ENCODE results near the gene GALNT10. TPM values are rescaled to one million over a fixed set of nuclear protein-coding genes. Genes with fewer than 3 reads are reported as not detected.

The GALNT10 gene
- total RNA-seq, 1 experiment from 2014 or later = 23.4 TPM

DNA sequence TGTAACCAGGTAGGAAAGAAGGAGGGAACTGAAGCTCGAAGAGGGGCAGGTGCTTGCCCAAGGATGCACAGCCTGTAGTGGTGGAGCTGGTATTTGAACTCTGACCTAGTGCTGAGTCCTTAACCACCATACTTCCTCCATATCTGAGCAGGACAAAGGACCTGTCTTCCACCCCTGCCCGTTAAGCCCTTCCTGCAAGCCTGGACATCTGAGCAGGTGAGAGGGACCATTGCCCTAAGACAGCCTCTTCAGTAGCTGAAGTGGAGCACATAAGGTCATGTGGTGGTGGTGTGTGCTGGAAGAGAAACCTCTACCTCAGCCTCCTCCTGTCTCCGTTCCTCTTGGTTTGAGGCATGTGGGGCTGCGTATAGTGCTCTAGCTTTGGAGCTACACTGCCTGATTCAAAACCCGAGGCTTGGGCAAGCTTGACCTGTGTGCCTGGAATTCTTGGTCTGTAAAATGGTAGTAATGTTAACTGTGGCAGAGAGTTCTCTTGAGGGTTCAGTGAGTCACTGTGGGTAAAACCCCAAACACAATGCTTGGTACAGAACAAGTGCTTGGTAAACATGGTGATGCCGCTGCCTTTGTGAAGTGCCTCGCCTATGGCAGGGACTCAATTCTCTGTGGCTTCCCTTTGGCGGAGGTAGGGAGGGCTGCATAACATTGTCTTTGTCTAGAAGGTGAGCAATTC lies 7.4 kb downstream of the GALNT10 start:
- ChIA-PET POLR2A (interaction anchor here (0.6 kb wide), 1 partner anchor 199 kb away, joined by 4 read pairs; no protein-coding TSS in a partner anchor), CTCF (interaction anchor here (0.8 to 1.7 kb wide), 8 partner anchors 9 to 224 kb away, joined by 3 to 19 read pairs (median 4); no protein-coding TSS in a partner anchor)
- intact Hi-C loops (cut with micrococcal nuclease; ENCODE audit: unreplicated experiment) = loop anchor here (1.0 kb wide), 2 partner anchors 126 to 207 kb away; no protein-coding TSS in a partner anchor
- H3K36me3 ChIP-seq (ENCODE audit: control insufficient read depth, insufficient read depth, low read length) = no peaks in the 10 kb centered on the region
- Mint-ChIP-seq H3K27me3 (ENCODE audit: insufficient read depth, unreplicated experiment) (no peaks in the 10 kb centered on the region), H3K4me1 (ENCODE audit: low read depth, unreplicated experiment) (peaks cover 24% of the 10 kb centered on the region), H3K9me3 (ENCODE audit: unreplicated experiment) (no peaks in the 10 kb centered on the region), H3K4me3 (ENCODE audit: unreplicated experiment) (no peak overlapping the region), H3K36me3 (ENCODE audit: insufficient read depth, unreplicated experiment) (peaks cover 12% of the 10 kb centered on the region), H3K27ac (ENCODE audit: unreplicated experiment) (no peak overlapping the region)
- H3K9me3 ChIP-seq = no peaks in the 10 kb centered on the region
- no peak for TF ChIP-seq CTCF (IDR thresholded peaks at IDR 0.05; ENCODE audit: insufficient read depth in 1 of 2, low read depth in 1 of 2, low read length in 1 of 2, severe bottlenecking in 1 of 2, unreplicated experiment in 1 of 2)
- BruUV-seq (replicated peaks) = no TSS peak
- H3K4me3 ChIP-seq (ENCODE audit: low read depth, low read length) = no peak overlapping the region
- peaks cover 5% of the 10 kb centered on the region; the same call in 1 of the 2 replicates for H3K4me1 ChIP-seq
- no peak for DNase-seq
- no peaks in the 10 kb centered on the region for H3K27me3 ChIP-seq (replicated peaks; ENCODE audit: control insufficient read depth, insufficient read depth, low read length)

DNA sequence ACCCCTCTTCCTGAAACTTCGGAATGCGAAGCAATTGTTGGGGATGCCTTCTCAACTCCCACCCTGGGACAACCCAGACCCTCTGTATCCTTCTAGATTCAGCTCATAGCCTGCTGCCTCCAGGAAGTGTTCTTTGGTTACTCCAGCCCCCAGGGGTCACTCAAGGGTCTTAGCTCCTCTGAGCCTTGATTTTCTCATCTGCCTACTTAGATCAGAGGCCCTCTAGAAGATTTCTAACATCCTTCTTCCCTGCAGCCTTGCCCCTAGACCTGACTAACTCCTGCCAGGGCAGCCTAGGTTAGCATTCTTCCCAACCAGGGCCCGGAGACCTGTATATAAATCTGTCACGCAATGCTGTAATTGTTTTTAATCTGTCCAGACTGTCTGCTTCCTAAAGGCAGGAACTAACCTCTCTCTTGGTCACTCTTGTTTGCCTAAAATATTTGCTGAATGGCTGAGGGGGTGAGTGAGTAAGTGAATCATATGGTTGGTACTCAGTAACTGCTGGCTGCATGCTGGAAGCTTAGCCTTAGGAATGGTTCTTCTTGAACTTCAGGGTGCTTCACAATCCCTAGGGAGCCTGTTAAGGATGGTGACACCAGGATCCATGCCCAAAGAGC lies 8.2 kb downstream of the GALNT10 start:
- H3K27me3 Mint-ChIP-seq (ENCODE audit: insufficient read depth, unreplicated experiment) = no peaks in the 10 kb centered on the region
- no TSS peak for BruUV-seq (replicated peaks)
- Histone ChIP-seq H3K9me3 (no peaks in the 10 kb centered on the region), H3K36me3 (ENCODE audit: control insufficient read depth, insufficient read depth, low read length) (no peaks in the 10 kb centered on the region), H3K27me3 (replicated peaks; ENCODE audit: control insufficient read depth, insufficient read depth, low read length) (no peaks in the 10 kb centered on the region), H3K4me1 (peaks cover 5% of the 10 kb centered on the region; the same call in 1 of the 2 replicates), H3K4me3 (ENCODE audit: low read depth, low read length) (no peak overlapping the region)
- no peak for DNase-seq
- peaks cover 12% of the 10 kb centered on the region for H3K36me3 Mint-ChIP-seq (ENCODE audit: insufficient read depth, unreplicated experiment)
- ChIA-PET CTCF (no interaction called here), POLR2A (no interaction called here)
- peaks cover 24% of the 10 kb centered on the region for H3K4me1 Mint-ChIP-seq (ENCODE audit: low read depth, unreplicated experiment)
- H3K4me3 Mint-ChIP-seq (ENCODE audit: unreplicated experiment) = no peak overlapping the region
- H3K27ac Mint-ChIP-seq (ENCODE audit: unreplicated experiment) = no peak overlapping the region
- H3K9me3 Mint-ChIP-seq (ENCODE audit: unreplicated experiment) = no peaks in the 10 kb centered on the region
- TF ChIP-seq CTCF (IDR thresholded peaks at IDR 0.05; ENCODE audit: insufficient read depth in 1 of 2, low read depth in 1 of 2, low read length in 1 of 2, severe bottlenecking in 1 of 2, unreplicated experiment in 1 of 2) = no peak
- intact Hi-C loops (cut with micrococcal nuclease; ENCODE audit: unreplicated experiment) = no loop called here

- H3K4me1 Mint-ChIP-seq (ENCODE audit: low read depth, unreplicated experiment) = peaks cover 24% of the 10 kb centered on the region
- DNase-seq = no peak
- POLR2A ChIA-PET = no interaction called here
These were observed 8.7 kb downstream of the GALNT10 start for GRCh38 chr5:154199263-154199662.

More at GRCh38 chr5:154199263-154199662, 8.7 kb downstream of the GALNT10 start:
- Mint-ChIP-seq H3K27me3 (ENCODE audit: insufficient read depth, unreplicated experiment) (no peaks in the 10 kb centered on the region), H3K36me3 (ENCODE audit: insufficient read depth, unreplicated experiment) (peaks cover 12% of the 10 kb centered on the region), H3K9me3 (ENCODE audit: unreplicated experiment) (no peaks in the 10 kb centered on the region), H3K4me3 (ENCODE audit: unreplicated experiment) (no peak overlapping the region), H3K27ac (ENCODE audit: unreplicated experiment) (no peak overlapping the region)
- Histone ChIP-seq H3K4me3 (ENCODE audit: low read depth, low read length) (no peak overlapping the region), H3K36me3 (ENCODE audit: control insufficient read depth, insufficient read depth, low read length) (no peaks in the 10 kb centered on the region), H3K27me3 (replicated peaks; ENCODE audit: control insufficient read depth, insufficient read depth, low read length) (no peaks in the 10 kb centered on the region), H3K4me1 (peaks cover 5% of the 10 kb centered on the region; the same call in 1 of the 2 replicates), H3K9me3 (no peaks in the 10 kb centered on the region)
- no peak for TF ChIP-seq CTCF (IDR thresholded peaks at IDR 0.05; ENCODE audit: insufficient read depth in 1 of 2, low read depth in 1 of 2, low read length in 1 of 2, severe bottlenecking in 1 of 2, unreplicated experiment in 1 of 2)
- intact Hi-C loops (cut with micrococcal nuclease; ENCODE audit: unreplicated experiment) = no loop called here
- CTCF ChIA-PET = no interaction called here
- BruUV-seq (replicated peaks) = no TSS peak
